Loucy (cell line): ENCODE measurements around the gene NRG2.

Experiments used
- H2AFZ ChIP-seq: fragments of 200-600 bp; sonication (generic); 2 replicates; pipeline ENCODE4 v1.6.0; 2016; ENCODE audit warnings: antibody characterized with exemption, mild to moderate bottlenecking, low read length, moderate library complexity
- H3F3A ChIP-seq: fragments of 200-600 bp; 2 replicates; pipeline ENCODE4 v1.6.0; 2016; ENCODE audit warnings: antibody characterized with exemption, low read depth, mild to moderate bottlenecking
- H3K27me3 ChIP-seq: fragments of 200-600 bp; sonication (generic); 2 replicates; pipeline ENCODE4 v1.6.1; 2014; ENCODE audit warnings: low read length, mild to moderate bottlenecking; ENCODE audit not compliant: insufficient read depth, poor library complexity, severe bottlenecking
- H3K36me3 ChIP-seq: fragments of 200-600 bp; sonication (generic); 2 replicates; pipeline ENCODE4 v1.6.1; 2016; ENCODE audit warnings: low read length; ENCODE audit not compliant: insufficient read depth
- H3K4me1 ChIP-seq: fragments of 200-600 bp; sonication (generic); 2 replicates; pipeline ENCODE4 v1.5.1; 2014; ENCODE audit warnings: low read length, mild to moderate bottlenecking; ENCODE audit not compliant: insufficient read depth, poor library complexity, severe bottlenecking
- H3K4me2 ChIP-seq: fragments of 200-600 bp; sonication (generic); 2 replicates; pipeline ENCODE4 v1.6.0; 2014; ENCODE audit warnings: antibody characterized with exemption, low read length, low read depth, mild to moderate bottlenecking; ENCODE audit not compliant: poor library complexity, severe bottlenecking
- H3K4me3 ChIP-seq: fragments of 200-600 bp; sonication (generic); 2 replicates; pipeline ENCODE4 v1.5.1; 2014; ENCODE audit warnings: low read length, mild to moderate bottlenecking, mixed read lengths; ENCODE audit not compliant: poor library complexity, severe bottlenecking
- H3K79me2 ChIP-seq: fragments of 200-600 bp; sonication (generic); 2 replicates; pipeline ENCODE4 v1.6.1; 2014; ENCODE audit warnings: low read length; ENCODE audit not compliant: insufficient read depth
- H3K9ac ChIP-seq: fragments of 200-600 bp; sonication (generic); 2 replicates; pipeline ENCODE4 v1.6.0; 2014; ENCODE audit warnings: mild to moderate bottlenecking, low read depth, low read length, moderate library complexity; ENCODE audit not compliant: poor library complexity, severe bottlenecking
- H3K9me2 ChIP-seq: fragments of 200-600 bp; sonication (generic); replicated peaks from 2 replicates; pipeline ENCODE4 v1.6.1; 2016; ENCODE audit warnings: low read depth, low read length, mixed read lengths
- H3K9me3 ChIP-seq: fragments of 200-600 bp; sonication (generic); 2 replicates; pipeline ENCODE4 v1.6.1; 2014; ENCODE audit warnings: mild to moderate bottlenecking, antibody characterized with exemption, low read length, low read depth; ENCODE audit not compliant: insufficient read depth
- H4K20me1 ChIP-seq: fragments of 200-600 bp; sonication (generic); 2 replicates; pipeline ENCODE4 v1.6.0; 2014; ENCODE audit warnings: antibody characterized with exemption, low read length, mild to moderate bottlenecking; ENCODE audit not compliant: insufficient read depth, poor library complexity, severe bottlenecking
- EZH2phosphoT487 ChIP-seq: fragments of 200-600 bp; IDR thresholded peaks from 2 replicates; pipeline ENCODE4 v1.6.1; 2018; ENCODE audit warnings: antibody characterized with exemption, mild to moderate bottlenecking, moderate library complexity, borderline replicate concordance
- TF ChIP-seq, protein P1 (sequence below): fragments of 200-600 bp; sonication (generic); conservative IDR thresholded peaks from 2 replicates; pipeline ENCODE4 v1.5.1; 2014; ENCODE audit warnings: mild to moderate bottlenecking, antibody characterized with exemption, low read length

Gene NRG2

DNA sequence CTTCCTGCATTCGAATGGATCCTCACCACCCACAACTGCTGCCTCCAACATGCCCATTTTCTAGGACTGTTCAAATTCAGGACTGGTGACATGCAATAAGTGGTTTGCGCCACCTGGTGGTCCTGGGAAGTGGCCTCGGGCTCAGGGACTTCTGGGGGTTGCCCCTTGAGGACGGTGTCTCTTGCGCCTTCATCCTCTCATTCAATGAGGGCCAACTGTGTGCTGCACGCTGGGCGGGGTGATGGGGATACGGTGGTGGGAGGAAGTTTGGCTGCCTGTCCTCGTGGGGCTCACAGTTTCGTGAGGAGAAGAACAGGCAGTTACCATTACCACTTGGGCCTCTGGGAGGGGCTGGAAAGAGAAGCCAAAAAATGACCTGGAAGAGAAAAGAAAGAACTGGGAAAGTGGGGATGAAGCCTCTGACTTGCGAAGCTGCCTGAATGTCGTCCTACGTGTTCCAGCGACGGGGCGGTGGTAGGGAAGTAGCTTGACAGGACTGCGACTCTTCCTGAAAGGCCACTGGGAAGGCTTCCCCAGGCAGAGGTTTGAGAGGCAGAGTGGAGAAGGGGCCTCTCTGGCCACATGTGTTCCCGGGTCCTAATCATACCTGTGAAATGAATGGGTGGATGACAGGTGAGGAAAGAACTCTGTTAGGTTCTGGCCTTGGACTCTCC lies 198.5 kb downstream of the NRG2 start:
- peaks cover 3% of the 10 kb centered on the region for H3K4me1 ChIP-seq

DNA sequence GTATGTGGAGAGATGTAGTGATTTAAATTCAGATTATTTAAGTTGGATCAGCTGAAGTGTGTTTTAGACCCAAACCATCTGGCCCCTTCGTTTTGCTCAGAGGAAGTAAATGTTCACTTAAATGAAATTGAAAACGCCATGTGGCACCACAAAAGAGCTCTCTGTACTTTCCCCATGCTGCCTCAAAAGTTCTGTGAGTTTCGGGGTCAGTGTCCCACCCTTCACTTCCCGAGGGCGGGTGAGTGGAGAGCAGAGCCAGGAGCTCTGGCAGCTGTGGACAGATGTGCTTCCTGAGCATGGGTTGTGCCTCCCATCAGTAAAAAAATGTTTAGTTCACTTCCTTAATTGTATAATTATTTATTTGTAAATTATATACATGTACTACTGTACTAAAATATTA lies 199.1 kb downstream of the NRG2 start:
- H3K79me2 ChIP-seq: no peaks in the 10 kb centered on the region
- peaks cover 3% of the 10 kb centered on the region for H3K4me1 ChIP-seq
- H2AFZ ChIP-seq: no peak overlapping the region
- no peak overlapping the region for H3K9ac ChIP-seq
- H3K36me3 ChIP-seq: no peaks in the 10 kb centered on the region
- H3K9me3 ChIP-seq: no peaks in the 10 kb centered on the region
- H3K9me2 ChIP-seq: no peaks in the 10 kb centered on the region
- H3F3A ChIP-seq: no peaks in the 10 kb centered on the region
- no peaks in the 10 kb centered on the region for H4K20me1 ChIP-seq
- TF ChIP-seq, protein P1, sequence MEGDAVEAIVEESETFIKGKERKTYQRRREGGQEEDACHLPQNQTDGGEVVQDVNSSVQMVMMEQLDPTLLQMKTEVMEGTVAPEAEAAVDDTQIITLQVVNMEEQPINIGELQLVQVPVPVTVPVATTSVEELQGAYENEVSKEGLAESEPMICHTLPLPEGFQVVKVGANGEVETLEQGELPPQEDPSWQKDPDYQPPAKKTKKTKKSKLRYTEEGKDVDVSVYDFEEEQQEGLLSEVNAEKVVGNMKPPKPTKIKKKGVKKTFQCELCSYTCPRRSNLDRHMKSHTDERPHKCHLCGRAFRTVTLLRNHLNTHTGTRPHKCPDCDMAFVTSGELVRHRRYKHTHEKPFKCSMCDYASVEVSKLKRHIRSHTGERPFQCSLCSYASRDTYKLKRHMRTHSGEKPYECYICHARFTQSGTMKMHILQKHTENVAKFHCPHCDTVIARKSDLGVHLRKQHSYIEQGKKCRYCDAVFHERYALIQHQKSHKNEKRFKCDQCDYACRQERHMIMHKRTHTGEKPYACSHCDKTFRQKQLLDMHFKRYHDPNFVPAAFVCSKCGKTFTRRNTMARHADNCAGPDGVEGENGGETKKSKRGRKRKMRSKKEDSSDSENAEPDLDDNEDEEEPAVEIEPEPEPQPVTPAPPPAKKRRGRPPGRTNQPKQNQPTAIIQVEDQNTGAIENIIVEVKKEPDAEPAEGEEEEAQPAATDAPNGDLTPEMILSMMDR: no peak
- TF ChIP-seq EZH2phosphoT487: no peak
- no peak overlapping the region for H3K4me3 ChIP-seq
- peaks cover 11% of the 10 kb centered on the region for H3K27me3 ChIP-seq
- no peak overlapping the region for H3K4me2 ChIP-seq

More for the DNA sequence above, 198.5 kb downstream of the NRG2 start:
- no peak overlapping the region for H3K9ac ChIP-seq
- no peaks in the 10 kb centered on the region for H3K36me3 ChIP-seq
- H2AFZ ChIP-seq: no peak overlapping the region
- TF ChIP-seq EZH2phosphoT487: no peak
- TF ChIP-seq, protein P1: peak; percentile 89
- H3K9me3 ChIP-seq: no peaks in the 10 kb centered on the region
- no peaks in the 10 kb centered on the region for H3K79me2 ChIP-seq
- no peaks in the 10 kb centered on the region for H4K20me1 ChIP-seq
- H3K4me2 ChIP-seq: no peak overlapping the region
- H3K27me3 ChIP-seq: peaks cover 11% of the 10 kb centered on the region
- H3K9me2 ChIP-seq: no peaks in the 10 kb centered on the region
- no peaks in the 10 kb centered on the region for H3F3A ChIP-seq
- no peak overlapping the region for H3K4me3 ChIP-seq

DNA sequence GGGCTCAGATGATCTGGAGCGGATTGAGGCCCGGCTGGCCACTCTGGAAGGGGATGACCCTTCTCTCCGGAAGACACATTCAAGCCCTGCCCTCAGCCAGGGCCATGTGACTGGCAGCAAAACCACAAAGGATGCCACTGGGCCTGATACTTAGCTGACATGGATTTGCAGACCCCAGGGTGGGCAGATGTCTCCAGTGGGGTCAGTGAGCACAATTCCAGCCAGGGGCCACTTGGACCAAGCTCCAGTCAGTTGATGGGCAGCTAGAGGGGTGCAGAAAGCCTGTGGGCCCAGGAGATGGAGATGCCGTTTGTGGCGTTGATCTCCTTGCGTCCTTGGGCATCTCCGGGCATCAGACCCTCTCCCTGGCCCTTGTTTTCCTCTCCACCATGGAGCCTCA lies 200.8 kb downstream of the NRG2 start:
- no peak overlapping the region for H3K4me2 ChIP-seq
- TF ChIP-seq EZH2phosphoT487: no peak
- TF ChIP-seq, protein P1: no peak
- no peaks in the 10 kb centered on the region for H3K36me3 ChIP-seq
- no peaks in the 10 kb centered on the region for H3F3A ChIP-seq
- no peaks in the 10 kb centered on the region for H3K4me1 ChIP-seq
- no peak overlapping the region for H2AFZ ChIP-seq
- no peaks in the 10 kb centered on the region for H3K9me3 ChIP-seq
- no peaks in the 10 kb centered on the region for H4K20me1 ChIP-seq
- peaks cover 11% of the 10 kb centered on the region for H3K27me3 ChIP-seq
- no peaks in the 10 kb centered on the region for H3K79me2 ChIP-seq
- no peak overlapping the region for H3K4me3 ChIP-seq
- no peak overlapping the region for H3K9ac ChIP-seq
- no peaks in the 10 kb centered on the region for H3K9me2 ChIP-seq
